Measurements from ENCODE around the gene DPP4. TPM values are rescaled to one million over a fixed set of nuclear protein-coding genes. Genes with fewer than 3 reads are reported as not detected.

Gene DPP4
- total and polyA plus RNA-seq, 3 donors from 2014 or later = 1.2 to 6.3 (median 1.7) TPM

- DNase-seq = no peak
- Histone ChIP-seq H3K9me3 (no peaks in the 10 kb centered on the region), H3K27me3 (no peaks in the 10 kb centered on the region), H3K4me3 (peak overlapping the region in 1 of 2 donors; percentile 2), H3K4me1 (no peaks in the 10 kb centered on the region), H3K27ac (no peak overlapping the region), H3K36me3 (ENCODE audit: low read depth, missing control alignments) (no peaks in the 10 kb centered on the region)
- intact Hi-C loops (cut with DNase I; ENCODE audit: low total_unique reads) = no loop called here
- TF ChIP-seq, protein P1, sequence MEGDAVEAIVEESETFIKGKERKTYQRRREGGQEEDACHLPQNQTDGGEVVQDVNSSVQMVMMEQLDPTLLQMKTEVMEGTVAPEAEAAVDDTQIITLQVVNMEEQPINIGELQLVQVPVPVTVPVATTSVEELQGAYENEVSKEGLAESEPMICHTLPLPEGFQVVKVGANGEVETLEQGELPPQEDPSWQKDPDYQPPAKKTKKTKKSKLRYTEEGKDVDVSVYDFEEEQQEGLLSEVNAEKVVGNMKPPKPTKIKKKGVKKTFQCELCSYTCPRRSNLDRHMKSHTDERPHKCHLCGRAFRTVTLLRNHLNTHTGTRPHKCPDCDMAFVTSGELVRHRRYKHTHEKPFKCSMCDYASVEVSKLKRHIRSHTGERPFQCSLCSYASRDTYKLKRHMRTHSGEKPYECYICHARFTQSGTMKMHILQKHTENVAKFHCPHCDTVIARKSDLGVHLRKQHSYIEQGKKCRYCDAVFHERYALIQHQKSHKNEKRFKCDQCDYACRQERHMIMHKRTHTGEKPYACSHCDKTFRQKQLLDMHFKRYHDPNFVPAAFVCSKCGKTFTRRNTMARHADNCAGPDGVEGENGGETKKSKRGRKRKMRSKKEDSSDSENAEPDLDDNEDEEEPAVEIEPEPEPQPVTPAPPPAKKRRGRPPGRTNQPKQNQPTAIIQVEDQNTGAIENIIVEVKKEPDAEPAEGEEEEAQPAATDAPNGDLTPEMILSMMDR (IDR thresholded peaks at IDR 0.05) = no peak
- no peak for TF ChIP-seq POLR2A (IDR thresholded peaks at IDR 0.05)
- 60 to 71% methylated on average over 8 of the region's 8 CpGs for WGBS, 2 donors
These were observed 55.5 kb downstream of the DPP4 start for GRCh38 chr2:162018530-162018929.

- no peaks in the 10 kb centered on the region for H3K36me3 ChIP-seq (ENCODE audit: low read depth, missing control alignments)
- intact Hi-C loops (cut with DNase I; ENCODE audit: low total_unique reads) = no loop called here
- H3K4me3 ChIP-seq = no peak overlapping the region
- H3K27ac ChIP-seq = no peak overlapping the region
- no peak for TF ChIP-seq POLR2A (IDR thresholded peaks at IDR 0.05)
- TF ChIP-seq, protein P1 (IDR thresholded peaks at IDR 0.05) = no peak
- no peak for DNase-seq
- no peaks in the 10 kb centered on the region for H3K27me3 ChIP-seq
- WGBS, 2 donors = 88 to 90% methylated on average over 3 of the region's 3 CpGs
- no peaks in the 10 kb centered on the region for H3K9me3 ChIP-seq
- H3K4me1 ChIP-seq = no peaks in the 10 kb centered on the region
These were observed 56.8 kb downstream of the DPP4 start for GRCh38 chr2:162017233-162017632.

GRCh38 chr2:162016080-162016479, 57.9 kb downstream of the DPP4 start:
- WGBS, 2 donors = 65 to 74% methylated on average over 2 of the region's 2 CpGs
- no peaks in the 10 kb centered on the region for H3K27me3 ChIP-seq
- intact Hi-C loops (cut with DNase I; ENCODE audit: low total_unique reads) = no loop called here
- no peaks in the 10 kb centered on the region for H3K4me1 ChIP-seq
- no peak overlapping the region for H3K4me3 ChIP-seq
- no peaks in the 10 kb centered on the region for H3K36me3 ChIP-seq (ENCODE audit: low read depth, missing control alignments)
- TF ChIP-seq POLR2A (IDR thresholded peaks at IDR 0.05) = no peak
- TF ChIP-seq, protein P1 (IDR thresholded peaks at IDR 0.05) = no peak
- no peaks in the 10 kb centered on the region for H3K9me3 ChIP-seq
- no peak overlapping the region for H3K27ac ChIP-seq
- DNase-seq = no peak

- no peaks in the 10 kb centered on the region for H3K9me3 ChIP-seq
- intact Hi-C loops (cut with DNase I; ENCODE audit: low total_unique reads) = no loop called here
- no peak for TF ChIP-seq POLR2A (IDR thresholded peaks at IDR 0.05)
- TF ChIP-seq, protein P1 (IDR thresholded peaks at IDR 0.05) = no peak
- no peaks in the 10 kb centered on the region for H3K36me3 ChIP-seq (ENCODE audit: low read depth, missing control alignments)
- no peak for DNase-seq
- 59 to 61% methylated on average over 6 of the region's 6 CpGs for WGBS, 2 donors
- H3K4me1 ChIP-seq = no peaks in the 10 kb centered on the region
- no peaks in the 10 kb centered on the region for H3K27me3 ChIP-seq
- no peak overlapping the region for H3K4me3 ChIP-seq
- H3K27ac ChIP-seq = no peak overlapping the region
These were observed 59.3 kb downstream of the DPP4 start for GRCh38 chr2:162014751-162015150.
